GM12891 (cell line): ENCODE measurements around the gene SCARB2.
A peak's percentile ranks its signal among the peaks of the same experiment; 100 is the strongest.

Experiments
- DNase-seq: peaks from one replicate; pipeline ENCODE4 v3.0.0; 2011; ENCODE audit warnings: low spot score; ENCODE audit not compliant: insufficient read length
- FAIRE-seq: peaks from 2 replicates; lab custom pipeline; 2011; peaks lifted over from hg19 to GRCh38; lab: Jason Lieb, UNC
- PAX5 ChIP-seq: IDR thresholded peaks from 2 replicates; pipeline ENCODE4 v1.6.1; 2011; ENCODE audit warnings: low read length, moderate library complexity, mild to moderate bottlenecking; ENCODE audit not compliant: insufficient read depth, severe bottlenecking
- POLR2A ChIP-seq: IDR thresholded peaks from 2 replicates; pipeline ENCODE4 v1.6.1; 2011; ENCODE audit warnings: low read depth, low read length, control low read depth
- POLR2AphosphoS5 ChIP-seq: IDR thresholded peaks from 2 replicates; pipeline ENCODE4 v1.6.1; 2011; ENCODE audit warnings: low read depth, low read length, control low read depth
- POU2F2 ChIP-seq: IDR thresholded peaks from 2 replicates; pipeline ENCODE4 v1.6.1; 2011; ENCODE audit warnings: low read depth, mild to moderate bottlenecking, control low read depth, low read length, moderate library complexity
- SPI1 ChIP-seq: IDR thresholded peaks from 2 replicates; pipeline ENCODE4 v1.6.1; 2011; ENCODE audit warnings: low read depth, low read length, control low read depth
- TAF1 ChIP-seq: IDR thresholded peaks from 2 replicates; pipeline ENCODE4 v1.6.1; 2011; ENCODE audit warnings: low read depth, low read length, control low read depth

The SCARB2 gene

GRCh38 chr4:76201276-76201675, 12.3 kb downstream of the SCARB2 start:
- FAIRE-seq: no peak
- no peak for TF ChIP-seq POLR2A
- no peak for TF ChIP-seq TAF1
- TF ChIP-seq PAX5: no peak
- DNase-seq: no peak

- DNase-seq (no peak), FAIRE-seq (peak; percentile 55)
- no peak for TF ChIP-seq TAF1
- TF ChIP-seq SPI1: 0 out of 2 replicates have a peak, but pooled peaks have one; percentile 3
- TF ChIP-seq POLR2A: no peak
- no peak for TF ChIP-seq PAX5
Measured at GRCh38 chr4:76200771-76201231, 12.8 kb downstream of the SCARB2 start.

- no peak for DNase-seq
- FAIRE-seq: peak; percentile 57
- TF ChIP-seq POU2F2 (peak; percentile 98), POLR2AphosphoS5 (no peak), SPI1 (peak; percentile 99)
Measured at GRCh38 chr4:76199664-76200211, 13.9 kb downstream of the SCARB2 start.

- DNase-seq: no peak
- TF ChIP-seq POU2F2: 0 out of 2 replicates have a peak, but pooled peaks have one; percentile 25
- TF ChIP-seq PAX5: no peak
- no peak for TF ChIP-seq POLR2A
- peak; percentile 84 for FAIRE-seq
Measured at GRCh38 chr4:76198411-76199237, 15.0 kb downstream of the SCARB2 start.

- peak; percentile 52 for FAIRE-seq
Measured at GRCh38 chr4:76197971-76198410, 15.6 kb downstream of the SCARB2 start.

GRCh38 chr4:76197031-76197743, 16.4 kb downstream of the SCARB2 start:
- no peak for TF ChIP-seq POU2F2
- no peak for TF ChIP-seq POLR2AphosphoS5
- TF ChIP-seq TAF1: no peak
- TF ChIP-seq POLR2A: no peak
- no peak for TF ChIP-seq SPI1
- TF ChIP-seq PAX5: no peak
- DNase-seq (no peak), FAIRE-seq (peak; percentile 20)

More at GRCh38 chr4:76197971-76198410, 15.6 kb downstream of the SCARB2 start:
- TF ChIP-seq POLR2A (no peak), SPI1 (0 out of 2 replicates have a peak, but pooled peaks have one; percentile 10)
- DNase-seq: no peak

- no peak for FAIRE-seq
- TF ChIP-seq SPI1 (no peak), POLR2A (no peak), POU2F2 (no peak), POLR2AphosphoS5 (no peak), PAX5 (no peak), TAF1 (no peak)
- DNase-seq: no peak
Measured at GRCh38 chr4:76196376-76196775, 17.2 kb downstream of the SCARB2 start.

GRCh38 chr4:76195326-76195725, 18.3 kb downstream of the SCARB2 start:
- FAIRE-seq (peak; percentile 13), DNase-seq (no peak)
- no peak for TF ChIP-seq POU2F2
- TF ChIP-seq POLR2A: no peak
- no peak for TF ChIP-seq PAX5
- TF ChIP-seq SPI1: no peak
- no peak for TF ChIP-seq POLR2AphosphoS5
- TF ChIP-seq TAF1: no peak

- DNase-seq (no peak), FAIRE-seq (no peak)
- TF ChIP-seq SPI1: no peak
- no peak for TF ChIP-seq TAF1
- no peak for TF ChIP-seq POLR2A
- TF ChIP-seq POU2F2: no peak
- TF ChIP-seq POLR2AphosphoS5: no peak
- TF ChIP-seq PAX5: no peak
Measured at GRCh38 chr4:76194325-76194724, 19.3 kb downstream of the SCARB2 start.

- TF ChIP-seq POU2F2 (no peak), SPI1 (no peak), TAF1 (no peak), POLR2AphosphoS5 (no peak), PAX5 (no peak), POLR2A (no peak)
- no peak for FAIRE-seq
- no peak for DNase-seq
Measured at GRCh38 chr4:76192236-76192635, 21.4 kb downstream of the SCARB2 start.
